HepG2 (cell line): Measurements from ENCODE around the gene IL17C. TPM values are rescaled to one million over a fixed set of nuclear protein-coding genes. Genes with fewer than 3 reads are reported as not detected.

Experiments used
- GABPB1 ChIP-seq: IDR thresholded peaks from 2 replicates; pipeline ENCODE4 v1.6.1; 2016; ENCODE audit warnings: mild to moderate bottlenecking, missing genetic modification reagents, moderate library complexity, missing compliant biosample characterization
- KLF9 ChIP-seq: IDR thresholded peaks from 2 replicates; pipeline ENCODE4 v1.6.1; 2016; ENCODE audit warnings: low read depth
- SALL1 ChIP-seq: sonication (generic); formaldehyde crosslinking; IDR thresholded peaks from 2 replicates; pipeline ENCODE4 v1.8.0; 2022; ENCODE audit warnings: mild to moderate bottlenecking, missing genetic modification reagents
- TFDP2 ChIP-seq: sonication (generic); formaldehyde crosslinking; IDR thresholded peaks from 2 replicates; pipeline ENCODE4 v1.4.0; 2020; ENCODE audit warnings: missing genetic modification reagents
- ZBTB42 ChIP-seq: sonication (generic); formaldehyde crosslinking; IDR thresholded peaks from 2 replicates; pipeline ENCODE4 v1.5.0; 2020; ENCODE audit warnings: mild to moderate bottlenecking, missing genetic modification reagents
- ZFAT ChIP-seq: sonication (generic); formaldehyde crosslinking; conservative IDR thresholded peaks from 2 replicates; pipeline ENCODE4 v1.8.1; 2023; ENCODE audit warnings: missing genetic modification reagents, inconsistent platforms
- ZFP91 ChIP-seq: sonication (generic); formaldehyde crosslinking; IDR thresholded peaks from 2 replicates; pipeline ENCODE4 v1.9.0; 2022; ENCODE audit warnings: missing genetic modification reagents, mild to moderate bottlenecking, borderline replicate concordance
- ZNF180 ChIP-seq: sonication (generic); formaldehyde crosslinking; IDR thresholded peaks from 2 replicates; pipeline ENCODE4 v1.4.0; 2020; ENCODE audit warnings: low read depth, missing genetic modification reagents, borderline replicate concordance
- ZNF331 ChIP-seq: sonication (generic); formaldehyde crosslinking; IDR thresholded peaks from 2 replicates; pipeline ENCODE4 v1.4.0; 2020; ENCODE audit warnings: missing genetic modification reagents
- ZNF335 ChIP-seq: sonication (generic); formaldehyde crosslinking; IDR thresholded peaks from 2 replicates; pipeline ENCODE4 v1.4.0; 2020; ENCODE audit warnings: missing genetic modification reagents
- ZNF354B ChIP-seq: sonication (generic); formaldehyde crosslinking; IDR thresholded peaks from 2 replicates; pipeline ENCODE4 v1.8.0; 2022; ENCODE audit warnings: mild to moderate bottlenecking, missing genetic modification reagents
- ZNF567 ChIP-seq: sonication (generic); formaldehyde crosslinking; IDR thresholded peaks from 2 replicates; pipeline ENCODE4 v1.8.1; 2023; ENCODE audit warnings: mild to moderate bottlenecking, missing genetic modification reagents, borderline replicate concordance
- ZNF569 ChIP-seq: sonication (generic); formaldehyde crosslinking; IDR thresholded peaks from 2 replicates; pipeline ENCODE4 v1.5.0; 2020; ENCODE audit warnings: mild to moderate bottlenecking, missing genetic modification reagents, moderate library complexity, borderline replicate concordance
- ZNF749 ChIP-seq: sonication (generic); formaldehyde crosslinking; IDR thresholded peaks from 2 replicates; pipeline ENCODE4 v1.8.0; 2022; ENCODE audit warnings: mild to moderate bottlenecking, missing genetic modification reagents, moderate library complexity, borderline replicate concordance
- ZNF781 ChIP-seq: sonication (generic); formaldehyde crosslinking; IDR thresholded peaks from 2 replicates; pipeline ENCODE4 v1.5.1; 2020; ENCODE audit warnings: borderline replicate concordance, mild to moderate bottlenecking, missing genetic modification reagents; ENCODE audit errors: not compliant biosample characterization
- ZSCAN29 ChIP-seq: sonication (generic); formaldehyde crosslinking; conservative IDR thresholded peaks from 2 replicates; pipeline ENCODE4 v1.4.0; 2020; ENCODE audit warnings: mild to moderate bottlenecking, missing genetic modification reagents
- polyA plus RNA-seq, 8 experiments: library from polyadenylated mRNA; depleted of rRNA in 3 of 8; stranded (reverse) in 7 of 8; unstranded in 1 of 8; fragments of >200 nt; fragmentation: Illumina TruSeq in 4 of 8; extraction: Trizol in 4 of 8; gene quantifications; 2 replicates each; pipeline versions ENCODE4 v1.2.1 to v1.2.3, GENCODE V29; 2011 to 2016; ENCODE audit warnings: low read depth in 4 of 8, missing spikeins in 1 of 8, mixed read lengths in 1 of 8; ENCODE audit not compliant: insufficient read depth in 1 of 8
- total RNA-seq, 5 experiments: library from RNA; depleted of rRNA; stranded (reverse); fragments of >200 nt; fragmentation: Illumina TruSeq; extraction: Trizol; gene quantifications; 2 replicates each; pipeline ENCODE4 v1.2.3, GENCODE V29; 2016; ENCODE audit warnings: low read depth in 1 of 5
- TF ChIP-seq, protein P1 (sequence below): sonication (generic); formaldehyde crosslinking; IDR thresholded peaks from 2 replicates; pipeline ENCODE4 v1.4.0; 2020; ENCODE audit warnings: missing genetic modification reagents
- TF ChIP-seq, protein P2 (sequence below): sonication (generic); formaldehyde crosslinking; IDR thresholded peaks from 2 replicates; pipeline ENCODE4 v1.4.0; 2020; ENCODE audit warnings: missing genetic modification reagents
- TF ChIP-seq, protein P3 (sequence below): sonication (generic); formaldehyde crosslinking; IDR thresholded peaks from 2 replicates; pipeline ENCODE4 v1.8.1; 2023; ENCODE audit warnings: mild to moderate bottlenecking, moderate library complexity, missing genetic modification reagents

The IL17C gene
- total and polyA plus RNA-seq, 2 of the 13 experiments (the other 11 are each of a cell fraction or from before 2014, with no cell fraction given), result not detected

GRCh38 chr16:88651276-88651988 is 13.1 kb downstream of the IL17C start (continued):
- TF ChIP-seq, protein P1, sequence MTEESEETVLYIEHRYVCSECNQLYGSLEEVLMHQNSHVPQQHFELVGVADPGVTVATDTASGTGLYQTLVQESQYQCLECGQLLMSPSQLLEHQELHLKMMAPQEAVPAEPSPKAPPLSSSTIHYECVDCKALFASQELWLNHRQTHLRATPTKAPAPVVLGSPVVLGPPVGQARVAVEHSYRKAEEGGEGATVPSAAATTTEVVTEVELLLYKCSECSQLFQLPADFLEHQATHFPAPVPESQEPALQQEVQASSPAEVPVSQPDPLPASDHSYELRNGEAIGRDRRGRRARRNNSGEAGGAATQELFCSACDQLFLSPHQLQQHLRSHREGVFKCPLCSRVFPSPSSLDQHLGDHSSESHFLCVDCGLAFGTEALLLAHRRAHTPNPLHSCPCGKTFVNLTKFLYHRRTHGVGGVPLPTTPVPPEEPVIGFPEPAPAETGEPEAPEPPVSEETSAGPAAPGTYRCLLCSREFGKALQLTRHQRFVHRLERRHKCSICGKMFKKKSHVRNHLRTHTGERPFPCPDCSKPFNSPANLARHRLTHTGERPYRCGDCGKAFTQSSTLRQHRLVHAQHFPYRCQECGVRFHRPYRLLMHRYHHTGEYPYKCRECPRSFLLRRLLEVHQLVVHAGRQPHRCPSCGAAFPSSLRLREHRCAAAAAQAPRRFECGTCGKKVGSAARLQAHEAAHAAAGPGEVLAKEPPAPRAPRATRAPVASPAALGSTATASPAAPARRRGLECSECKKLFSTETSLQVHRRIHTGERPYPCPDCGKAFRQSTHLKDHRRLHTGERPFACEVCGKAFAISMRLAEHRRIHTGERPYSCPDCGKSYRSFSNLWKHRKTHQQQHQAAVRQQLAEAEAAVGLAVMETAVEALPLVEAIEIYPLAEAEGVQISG (CRISPR knock-in tag), result peak; percentile 82
- TF ChIP-seq ZNF335 (peak; percentile 97), ZFAT (CRISPR knock-in tag) (no peak), ZBTB42 (CRISPR knock-in tag) (peak; percentile 82; the same call in 1 of the 2 replicates), ZNF749 (CRISPR knock-in tag) (peak; percentile 70; the same call in 1 of the 2 replicates), ZSCAN29 (CRISPR knock-in tag) (peak; percentile 76; the same call in 1 of the 2 replicates), ZNF180 (CRISPR knock-in tag) (no peak), ZNF781 (CRISPR knock-in tag) (peak; percentile 30), ZNF354B (no peak; the same call in 1 of the 2 replicates), ZFP91 (CRISPR knock-in tag) (peak; percentile 93), ZNF331 (peak; percentile 85; the same call in 1 of the 2 replicates), KLF9 (CRISPR knock-in tag) (peak; percentile 84; the same call in 1 of the 2 replicates), TFDP2 (peak; percentile 59), GABPB1 (CRISPR knock-in tag) (peak; percentile 94), SALL1 (CRISPR knock-in tag) (peak; percentile 84), ZNF567 (CRISPR knock-in tag) (peak; percentile 92), ZNF569 (CRISPR knock-in tag) (no peak; the same call in 1 of the 2 replicates)
- TF ChIP-seq, protein P2, sequence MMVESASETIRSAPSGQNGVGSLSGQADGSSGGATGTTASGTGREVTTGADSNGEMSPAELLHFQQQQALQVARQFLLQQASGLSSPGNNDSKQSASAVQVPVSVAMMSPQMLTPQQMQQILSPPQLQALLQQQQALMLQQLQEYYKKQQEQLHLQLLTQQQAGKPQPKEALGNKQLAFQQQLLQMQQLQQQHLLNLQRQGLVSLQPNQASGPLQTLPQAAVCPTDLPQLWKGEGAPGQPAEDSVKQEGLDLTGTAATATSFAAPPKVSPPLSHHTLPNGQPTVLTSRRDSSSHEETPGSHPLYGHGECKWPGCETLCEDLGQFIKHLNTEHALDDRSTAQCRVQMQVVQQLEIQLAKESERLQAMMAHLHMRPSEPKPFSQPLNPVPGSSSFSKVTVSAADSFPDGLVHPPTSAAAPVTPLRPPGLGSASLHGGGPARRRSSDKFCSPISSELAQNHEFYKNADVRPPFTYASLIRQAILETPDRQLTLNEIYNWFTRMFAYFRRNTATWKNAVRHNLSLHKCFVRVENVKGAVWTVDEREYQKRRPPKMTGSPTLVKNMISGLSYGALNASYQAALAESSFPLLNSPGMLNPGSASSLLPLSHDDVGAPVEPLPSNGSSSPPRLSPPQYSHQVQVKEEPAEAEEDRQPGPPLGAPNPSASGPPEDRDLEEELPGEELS (CRISPR knock-in tag), result peak; percentile 95
- TF ChIP-seq, protein P3, sequence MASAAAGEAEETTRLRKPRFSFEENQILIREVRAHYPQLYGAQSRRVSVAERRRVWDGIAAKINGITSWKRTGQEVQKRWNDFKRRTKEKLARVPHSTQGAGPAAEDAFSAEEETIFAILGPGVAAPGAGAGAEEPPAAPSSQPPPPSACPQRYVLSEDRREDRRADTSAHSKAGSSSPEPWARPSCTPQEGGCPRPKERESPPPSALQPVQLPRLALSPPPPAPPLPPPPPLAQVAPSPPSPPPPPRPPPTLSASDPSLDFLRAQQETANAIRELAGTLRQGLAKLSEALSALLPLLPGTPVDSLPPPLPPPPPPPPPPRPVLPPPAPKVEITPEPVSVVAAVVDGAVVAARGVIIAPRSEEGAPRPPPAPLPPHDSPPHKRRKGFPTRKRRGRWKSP (CRISPR knock-in tag), result peak; percentile 94
